ENCODE data around the gene DGKB.

- TF ChIP-seq POLR2A (IDR thresholded peaks at IDR 0.05) (no peak), CTCF (IDR thresholded peaks at IDR 0.05) (no peak)
These were observed 204.3 kb downstream of the DGKB start for GRCh38 chr7:14698239-14698638.
